ENCODE results near the gene SOWAHC.

DNA sequence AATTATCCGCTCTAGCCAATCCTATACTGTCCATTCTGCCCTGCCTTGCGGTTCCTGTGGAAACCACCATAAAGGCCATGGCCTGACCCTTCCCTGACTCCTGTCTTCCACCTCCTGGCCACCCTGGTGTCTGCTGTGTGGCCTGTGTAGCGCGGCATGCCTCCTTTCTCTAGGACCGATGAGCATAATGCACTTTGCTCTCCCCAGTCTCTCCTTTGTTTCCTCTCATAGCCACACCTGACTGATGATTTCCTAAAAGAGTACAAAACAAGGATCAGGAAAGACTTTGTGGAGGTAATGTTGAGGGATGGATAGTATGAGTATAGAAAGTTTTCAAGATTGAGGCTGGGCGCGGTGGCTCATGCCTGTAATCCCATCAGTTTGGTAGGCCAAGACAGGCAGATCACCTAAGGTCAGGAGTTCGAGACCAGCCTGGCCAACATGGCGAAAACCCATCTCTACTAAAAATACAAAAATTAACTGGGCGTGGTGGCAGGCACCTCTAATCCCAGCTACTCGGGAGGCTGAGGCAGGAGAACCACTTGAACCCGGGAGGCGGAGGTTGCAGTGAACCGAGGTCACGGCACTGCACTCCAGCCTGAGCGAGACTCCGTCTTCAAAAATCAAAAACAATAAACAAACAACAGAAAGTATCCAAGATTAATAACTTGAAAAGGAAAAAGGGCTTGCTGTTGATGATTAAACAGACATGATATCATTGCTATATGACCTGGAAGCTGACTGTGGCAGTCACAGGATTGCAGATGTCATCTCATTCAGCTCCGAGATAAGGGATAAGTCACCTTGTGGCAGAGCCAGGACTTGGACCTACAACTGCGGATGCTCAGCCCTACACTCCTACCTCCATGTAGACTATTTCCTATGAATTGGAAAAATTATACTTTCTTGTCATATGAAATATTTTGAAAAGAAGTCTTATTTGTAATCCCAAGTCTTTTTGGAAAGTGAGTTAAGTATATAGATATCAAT is 16.6 kb downstream of the SOWAHC start:
- TF ChIP-seq CTCF (conservative IDR thresholded peaks at IDR 0.05 in 1 of 2, IDR thresholded peaks at IDR 0.05 in 1 of 2; ENCODE audit: low read depth in 1 of 2, low read length in 2 of 2), result no peak
- no peak for TF ChIP-seq EZH2 (IDR thresholded peaks at IDR 0.05; ENCODE audit: low read length, missing control alignments)
